GM12865 (cell line): Measurements from ENCODE around the gene PGM3.
A peak's percentile ranks its signal among the peaks of the same experiment; 100 is the strongest.

ENCODE experiments used
- DNase-seq: peaks from one replicate; pipeline ENCODE4 v3.0.0; 2010; ENCODE audit warnings: low read depth
- H3K4me3 ChIP-seq: 2 replicates; pipeline ENCODE4 v1.5.1; 2011; ENCODE audit warnings: mild to moderate bottlenecking, low read depth, low read length, control low read depth
- TF ChIP-seq, protein P1 (sequence below): IDR thresholded peaks from 2 replicates; pipeline ENCODE4 v1.5.1; 2011; ENCODE audit warnings: low read length, control low read depth, low read depth, inconsistent platforms; ENCODE audit not compliant: insufficient read depth; ENCODE audit errors: missing control alignments

Gene PGM3

GRCh38 chr6:83192871-83193746 lies at the start of gene PGM3, which contains the start of gene RWDD2A:
PGM3 (minus strand) TSS chr6:83193265; CDS start chr6:83191012, 2,253 bp downstream.
RWDD2A (plus strand) TSS chr6:83193357; CDS start chr6:83194452, 1,095 bp downstream.
- peak; percentile 93 for DNase-seq
- peak within 1 kb of the TSS; percentile 96 for H3K4me3 ChIP-seq
- TF ChIP-seq, protein P1, sequence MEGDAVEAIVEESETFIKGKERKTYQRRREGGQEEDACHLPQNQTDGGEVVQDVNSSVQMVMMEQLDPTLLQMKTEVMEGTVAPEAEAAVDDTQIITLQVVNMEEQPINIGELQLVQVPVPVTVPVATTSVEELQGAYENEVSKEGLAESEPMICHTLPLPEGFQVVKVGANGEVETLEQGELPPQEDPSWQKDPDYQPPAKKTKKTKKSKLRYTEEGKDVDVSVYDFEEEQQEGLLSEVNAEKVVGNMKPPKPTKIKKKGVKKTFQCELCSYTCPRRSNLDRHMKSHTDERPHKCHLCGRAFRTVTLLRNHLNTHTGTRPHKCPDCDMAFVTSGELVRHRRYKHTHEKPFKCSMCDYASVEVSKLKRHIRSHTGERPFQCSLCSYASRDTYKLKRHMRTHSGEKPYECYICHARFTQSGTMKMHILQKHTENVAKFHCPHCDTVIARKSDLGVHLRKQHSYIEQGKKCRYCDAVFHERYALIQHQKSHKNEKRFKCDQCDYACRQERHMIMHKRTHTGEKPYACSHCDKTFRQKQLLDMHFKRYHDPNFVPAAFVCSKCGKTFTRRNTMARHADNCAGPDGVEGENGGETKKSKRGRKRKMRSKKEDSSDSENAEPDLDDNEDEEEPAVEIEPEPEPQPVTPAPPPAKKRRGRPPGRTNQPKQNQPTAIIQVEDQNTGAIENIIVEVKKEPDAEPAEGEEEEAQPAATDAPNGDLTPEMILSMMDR, result no peak

GRCh38 chr6:83231146-83231545 lies 38.1 kb upstream of the PGM3 start:
- H3K4me3 ChIP-seq, result no peak overlapping the region
- TF ChIP-seq, protein P1, result no peak
- no peak for DNase-seq

- TF ChIP-seq, protein P1, result no peak
- no peak for DNase-seq
- H3K4me3 ChIP-seq, result no peak overlapping the region
These were observed 33.5 kb upstream of the PGM3 start for GRCh38 chr6:83226517-83226916.

DNA sequence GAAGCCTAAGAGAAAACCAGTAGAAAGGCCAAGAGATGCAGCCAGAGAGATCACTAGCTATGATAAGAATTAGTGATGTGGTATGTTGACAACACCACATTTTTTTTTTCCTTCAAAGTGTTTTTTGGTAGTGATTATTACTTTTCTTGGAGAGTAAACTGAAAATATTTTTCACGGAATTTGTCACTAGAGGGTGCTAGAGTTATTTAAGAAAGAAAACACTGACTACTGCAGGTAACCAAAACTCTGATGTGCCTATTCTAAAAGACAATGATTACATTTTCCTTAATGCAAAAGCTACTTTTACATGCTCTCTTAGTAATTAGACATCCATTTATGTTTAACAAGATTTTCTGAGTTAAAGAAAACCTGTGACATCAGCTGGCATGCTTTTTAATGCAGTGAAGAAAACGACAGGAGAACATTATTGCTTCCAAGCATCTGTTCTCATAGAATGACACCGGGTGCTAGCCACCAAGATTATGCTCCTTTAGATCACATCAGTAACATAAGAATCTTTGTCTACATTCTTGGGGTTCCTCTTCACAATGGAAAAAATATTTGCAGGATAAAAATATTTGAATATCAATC lies 28.9 kb upstream of the PGM3 start:
- peak; percentile 49 for DNase-seq
- no peak overlapping the region for H3K4me3 ChIP-seq
- TF ChIP-seq, protein P1, result peak; percentile 40

GRCh38 chr6:83221276-83221675 lies 28.2 kb upstream of the PGM3 start:
- TF ChIP-seq, protein P1, result no peak
- DNase-seq, result no peak
- no peak overlapping the region for H3K4me3 ChIP-seq

DNA sequence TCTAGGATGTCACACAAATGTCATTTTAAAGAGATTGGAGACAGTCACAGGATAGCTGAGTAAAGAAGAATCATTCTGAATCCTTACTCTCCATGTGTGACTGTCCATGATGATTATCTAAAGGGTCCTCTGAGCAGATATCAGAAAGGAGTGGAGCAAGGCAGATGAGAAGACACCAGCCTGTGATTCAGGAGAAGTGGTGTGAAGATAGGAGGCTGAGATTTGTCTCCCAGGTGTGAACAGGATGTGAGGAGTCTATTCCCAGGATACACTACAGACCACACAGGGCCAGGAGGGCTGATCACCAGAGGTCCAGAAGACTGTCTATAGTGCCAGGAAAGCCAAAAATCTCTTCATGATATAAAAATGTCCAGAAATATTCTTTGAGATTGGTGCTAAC lies 27.1 kb upstream of the PGM3 start:
- TF ChIP-seq, protein P1, result no peak
- H3K4me3 ChIP-seq, result no peak overlapping the region
- no peak for DNase-seq
